H9 (cell line): ENCODE data around the gene BOLA3. TPM values are rescaled to one million over a fixed set of nuclear protein-coding genes. Genes with fewer than 3 reads are reported as not detected.

Experiments
- DNase-seq: peaks from one replicate; pipeline ENCODE4 v3.0.0-alpha.2; 2017
- H2AFZ ChIP-seq: one replicate; pipeline ENCODE4 v1.6.1; 2013; ENCODE audit warnings: mild to moderate bottlenecking, low read length, control low read depth, moderate library complexity
- H2AK5ac ChIP-seq: 2 replicates; pipeline ENCODE4 v1.6.1; 2013; ENCODE audit warnings: low read length, control low read depth, mixed read lengths; ENCODE audit not compliant: insufficient read length
- H2BK120ac ChIP-seq: one replicate; pipeline ENCODE4 v1.6.1; 2013; ENCODE audit warnings: low read depth, mild to moderate bottlenecking, low read length, control low read depth, inconsistent platforms; ENCODE audit not compliant: poor library complexity, severe bottlenecking
- H2BK12ac ChIP-seq: 2 replicates; pipeline ENCODE4 v1.6.1; 2013; ENCODE audit warnings: low read length, control low read depth, mixed read lengths, low read depth; ENCODE audit not compliant: insufficient read length
- H2BK15ac ChIP-seq: 2 replicates; pipeline ENCODE4 v1.6.1; 2013; ENCODE audit warnings: low read depth, low read length, control low read depth
- H2BK20ac ChIP-seq: one replicate; pipeline ENCODE4 v1.6.1; 2013; ENCODE audit warnings: low read depth, mild to moderate bottlenecking, low read length, control low read depth, inconsistent platforms; ENCODE audit not compliant: poor library complexity, severe bottlenecking
- H2BK5ac ChIP-seq: 2 replicates; pipeline ENCODE4 v1.6.1; 2013; ENCODE audit warnings: low read length, control low read depth, mixed read lengths; ENCODE audit not compliant: insufficient read length
- H3K14ac ChIP-seq: 2 replicates; pipeline ENCODE4 v1.6.1; 2013; ENCODE audit warnings: low read length, control low read depth; ENCODE audit not compliant: insufficient read depth
- H3K18ac ChIP-seq: 2 replicates; pipeline ENCODE4 v1.6.1; 2013; ENCODE audit warnings: low read depth, mild to moderate bottlenecking, mixed read lengths, low read length, control low read depth; ENCODE audit not compliant: insufficient read length
- H3K23ac ChIP-seq: 2 replicates; pipeline ENCODE4 v1.6.1; 2013; ENCODE audit warnings: low read length, control low read depth, mixed read lengths, low read depth; ENCODE audit not compliant: insufficient read length
- H3K23me2 ChIP-seq: 2 replicates; pipeline ENCODE4 v1.6.1; 2013; ENCODE audit warnings: low read depth, mild to moderate bottlenecking, mixed read lengths, low read length, control low read depth; ENCODE audit not compliant: insufficient read length, poor library complexity, severe bottlenecking
- H3K27ac ChIP-seq: 2 replicates; pipeline ENCODE4 v1.5.1; 2013; ENCODE audit warnings: low read length, control low read depth, mixed read lengths, low read depth; ENCODE audit not compliant: insufficient read length
- H3K27me3 ChIP-seq: 2 replicates; pipeline ENCODE4 v1.6.1; 2013; ENCODE audit warnings: low read length, control low read depth, inconsistent platforms; ENCODE audit not compliant: insufficient read depth
- H3K4ac ChIP-seq: 2 replicates; pipeline ENCODE4 v1.6.1; 2013; ENCODE audit warnings: low read depth, mild to moderate bottlenecking, control low read depth, inconsistent platforms, low read length, moderate library complexity
- H3K4me1 ChIP-seq: 2 replicates; pipeline ENCODE4 v1.6.1; 2013; ENCODE audit warnings: low read length, control low read depth, inconsistent platforms; ENCODE audit not compliant: insufficient read depth
- H3K4me2 ChIP-seq: 2 replicates; pipeline ENCODE4 v1.6.1; 2013; ENCODE audit warnings: low read length, control low read depth, mixed read lengths; ENCODE audit not compliant: insufficient read length, insufficient read depth
- H3K56ac ChIP-seq: 2 replicates; pipeline ENCODE4 v1.6.1; 2013; ENCODE audit warnings: low read depth, mild to moderate bottlenecking, mixed read lengths, low read length, control low read depth; ENCODE audit not compliant: insufficient read length
- H3K79me1 ChIP-seq: 2 replicates; pipeline ENCODE4 v1.6.1; 2013; ENCODE audit warnings: low read depth, mild to moderate bottlenecking, moderate library complexity, low read length, control low read depth, inconsistent platforms; ENCODE audit not compliant: insufficient read depth, poor library complexity, severe bottlenecking
- H3K79me2 ChIP-seq: 2 replicates; pipeline ENCODE4 v1.6.1; 2013; ENCODE audit warnings: low read length, control low read depth, inconsistent platforms; ENCODE audit not compliant: insufficient read depth
- H3K9ac ChIP-seq: 2 replicates; pipeline ENCODE4 v1.6.1; 2013; ENCODE audit warnings: low read length, control low read depth, mixed read lengths; ENCODE audit not compliant: insufficient read length; ENCODE audit errors: extremely low read depth
- H3K9me3 ChIP-seq: one replicate; pipeline ENCODE4 v1.6.1; 2013; ENCODE audit warnings: low read depth, low read length, inconsistent platforms; ENCODE audit not compliant: control insufficient read depth
- H3T11ph ChIP-seq: one replicate; pipeline ENCODE4 v1.6.1; 2013; ENCODE audit warnings: mild to moderate bottlenecking, low read length, control low read depth, inconsistent platforms
- H4K20me1 ChIP-seq: one replicate; pipeline ENCODE4 v1.6.1; 2013; ENCODE audit not compliant: control insufficient read depth, insufficient read length, insufficient read depth
- H4K5ac ChIP-seq: 2 replicates; pipeline ENCODE4 v1.6.1; 2013; ENCODE audit warnings: low read depth, mild to moderate bottlenecking, mixed read lengths, low read length, control low read depth; ENCODE audit not compliant: insufficient read length
- H4K8ac ChIP-seq: replicated peaks from 2 replicates; pipeline ENCODE4 v1.6.1; 2013; ENCODE audit warnings: low read length, control low read depth, mixed read lengths, low read depth; ENCODE audit not compliant: insufficient read length
- H4K91ac ChIP-seq: 2 replicates; pipeline ENCODE4 v1.6.1; 2013; ENCODE audit warnings: low read depth, mild to moderate bottlenecking, moderate library complexity, mixed read lengths, low read length, control low read depth; ENCODE audit not compliant: insufficient read length
- H3K27ac Mint-ChIP-seq, 3 experiments: 2 replicates in 2 of 3; 3 replicates in 1 of 3; pipeline ENCODE4 v1.8.0; 2020 to 2021; ENCODE audit warnings: mixed read lengths in 3 of 3, mild to moderate bottlenecking in 1 of 3, moderate library complexity in 1 of 3
- H3K27me3 Mint-ChIP-seq: 2 replicates; pipeline ENCODE4 v1.8.0; 2021; ENCODE audit warnings: low read depth, mild to moderate bottlenecking, moderate library complexity, mixed read lengths
- H3K36me3 Mint-ChIP-seq, 3 experiments: 2 replicates in 2 of 3; 3 replicates in 1 of 3; pipeline ENCODE4 v1.8.0; 2020 to 2021; ENCODE audit warnings: low read depth in 3 of 3, mixed read lengths in 3 of 3; ENCODE audit not compliant: insufficient read depth in 1 of 3
- H3K4me1 Mint-ChIP-seq, 2 experiments: 2 replicates each; pipeline ENCODE4 v1.8.0; 2020; ENCODE audit warnings: mixed read lengths in 2 of 2
- H3K4me3 Mint-ChIP-seq, 2 experiments: 2 replicates in 1 of 2; 3 replicates in 1 of 2; pipeline ENCODE4 v1.8.0; 2020 to 2021; ENCODE audit warnings: mild to moderate bottlenecking in 2 of 2, mixed read lengths in 2 of 2, moderate library complexity in 1 of 2
- H3K9me3 Mint-ChIP-seq, 2 experiments: 2 replicates in 1 of 2; 3 replicates in 1 of 2; pipeline ENCODE4 v1.8.0; 2020; ENCODE audit warnings: mild to moderate bottlenecking in 2 of 2, mixed read lengths in 2 of 2, moderate library complexity in 1 of 2
- CTCF ChIP-seq: fragments of 200-600 bp; sonication (generic); conservative IDR thresholded peaks from 3 replicates; pipeline ENCODE4 v1.8.0; 2021; ENCODE audit warnings: antibody characterized with exemption, mild to moderate bottlenecking
- WGBS: extraction: QIAGEN DNeasy Blood & Tissue Kit; methylation state at CpG from one replicate; pipeline ENCODE4 v1.1.7; 2013; ENCODE audit warnings: missing lambda C conversion rate, low lambda C conversion rate, mixed read lengths; ENCODE audit not compliant: insufficient read length; ENCODE audit errors: extremely low coverage; 5-methylcytosine and 5-hydroxymethylcytosine counted together
- total RNA-seq: library from RNA; stranded (reverse); gene quantifications from 2 replicates; pipeline ENCODE4 v1.2.1, GENCODE V29; 2021

The BOLA3 gene
- total RNA-seq, 1 experiment from 2014 or later, result 45.0 TPM

- Histone ChIP-seq H4K20me1 (no peaks in the 10 kb centered on the region), H3K4ac (no peak overlapping the region), H4K8ac (no peak overlapping the region), H3K4me2 (no peak overlapping the region), H2BK120ac (no peak overlapping the region), H2AK5ac (no peak overlapping the region), H3K56ac (no peak overlapping the region), H2BK12ac (no peak overlapping the region), H3K9me3 (no peaks in the 10 kb centered on the region), H3K18ac (no peak overlapping the region), H3K79me2 (no peaks in the 10 kb centered on the region), H3T11ph (no peak overlapping the region), H3K23me2 (no peaks in the 10 kb centered on the region), H3K79me1 (no peaks in the 10 kb centered on the region), H2BK15ac (no peak overlapping the region), H4K5ac (no peak overlapping the region), H2BK5ac (no peak overlapping the region), H3K9ac (no peak overlapping the region), H3K4me1 (peaks cover 5% of the 10 kb centered on the region; the same call in 1 of the 2 replicates), H4K91ac (no peak overlapping the region), H3K23ac (no peak overlapping the region), H2BK20ac (no peak overlapping the region), H3K27ac (no peak overlapping the region), H3K27me3 (no peaks in the 10 kb centered on the region), H2AFZ (no peak overlapping the region), H3K14ac (no peak overlapping the region)
- H3K27ac Mint-ChIP-seq, result 0 out of 7 replicates have a peak overlapping the region, but pooled peaks of 1 of the 3 experiments have one; percentile 60
- no peaks in the 10 kb centered on the region for H3K36me3 Mint-ChIP-seq
- no peak for DNase-seq
- peaks cover 19 to 21% of the 10 kb centered on the region in 2 experiments for H3K4me1 Mint-ChIP-seq
- TF ChIP-seq CTCF, result no peak
- no peaks in the 10 kb centered on the region for H3K9me3 Mint-ChIP-seq
- no peak overlapping the region for H3K4me3 Mint-ChIP-seq
- WGBS, result no CpG with 5 or more reads among the region's 9 CpGs
- H3K27me3 Mint-ChIP-seq, result no peaks in the 10 kb centered on the region
These were observed 38.3 kb upstream of the BOLA3 start for GRCh38 chr2:74186038-74186437.
